Measurements from ENCODE around the gene ROPN1. TPM values are rescaled to one million over a fixed set of nuclear protein-coding genes. Genes with fewer than 3 reads are reported as not detected.
A peak's percentile ranks its signal among the peaks of the same experiment; 100 is the strongest.
"Not testable (repeated sequence)": the region's sequence is repeated elsewhere in the genome, so short reads cannot be mapped to it uniquely, and the experiment has no call there.

ROPN1 gene
- polyA plus RNA-seq, 6 donors from 2014 or later, result not detected

GRCh38 chr3:124019291-124019690 is 27.4 kb upstream of the ROPN1 start:
- no peak for DNase-seq
- Mint-ChIP-seq H3K9me3 (peaks cover 3 to 18% (median 8%) of the 10 kb centered on the region in 7 donors), H3K4me1 (no peaks in the 10 kb centered on the region), H3K27ac (no peak overlapping the region), H3K36me3 (peaks cover 0 to 7% of the 10 kb centered on the region in 2 donors), H3K4me3 (no peak overlapping the region), H3K27me3 (peaks cover 49 to 64% (median 57%) of the 10 kb centered on the region in 3 donors)
- no peak for ATAC-seq (ENCODE audit: low read depth in 2 of 2)

GRCh38 chr3:124017502-124017901 is 25.6 kb upstream of the ROPN1 start:
- DNase-seq; H3K4me3 Mint-ChIP-seq; H3K27ac Mint-ChIP-seq; H3K36me3 Mint-ChIP-seq; ATAC-seq (ENCODE audit: low read depth in 2 of 2); H3K4me1 Mint-ChIP-seq: not testable (repeated sequence)
- Mint-ChIP-seq H3K27me3 (peaks cover 45 to 60% (median 49%) of the 10 kb centered on the region in 3 donors), H3K9me3 (peaks cover 1 to 14% (median 4%) of the 10 kb centered on the region in 7 donors)

- H3K27ac Mint-ChIP-seq; ATAC-seq (ENCODE audit: low read depth in 2 of 2); H3K4me1 Mint-ChIP-seq; H3K4me3 Mint-ChIP-seq; H3K36me3 Mint-ChIP-seq; DNase-seq: not testable (repeated sequence)
- Mint-ChIP-seq H3K9me3 (peaks cover 1 to 14% (median 4%) of the 10 kb centered on the region in 7 donors), H3K27me3 (peaks cover 49 to 60% (median 50%) of the 10 kb centered on the region in 3 donors)
Measured at GRCh38 chr3:124016483-124016882, 24.6 kb upstream of the ROPN1 start.

- Mint-ChIP-seq H3K27ac (no peak overlapping the region), H3K27me3 (peaks cover 39 to 49% (median 48%) of the 10 kb centered on the region in 3 donors), H3K4me3 (no peak overlapping the region), H3K36me3 (peaks cover 0 to 9% of the 10 kb centered on the region in 2 donors), H3K9me3 (peaks cover 0 to 3% (median 0%) of the 10 kb centered on the region in 7 donors), H3K4me1 (no peaks in the 10 kb centered on the region)
- ATAC-seq (ENCODE audit: low read depth in 2 of 2) (no peak), DNase-seq (no peak)
Measured at GRCh38 chr3:124014366-124014942, 22.5 kb upstream of the ROPN1 start.

- H3K4me1 Mint-ChIP-seq; H3K36me3 Mint-ChIP-seq; ATAC-seq (ENCODE audit: low read depth in 2 of 2); H3K9me3 Mint-ChIP-seq; DNase-seq; H3K27ac Mint-ChIP-seq; H3K4me3 Mint-ChIP-seq: not testable (repeated sequence)
- peaks cover 31 to 50% (median 44%) of the 10 kb centered on the region in 3 donors for H3K27me3 Mint-ChIP-seq
Measured at GRCh38 chr3:124008321-124008720, 16.4 kb upstream of the ROPN1 start.

GRCh38 chr3:124007186-124007585 is 15.3 kb upstream of the ROPN1 start:
- ATAC-seq (ENCODE audit: low read depth in 2 of 2) (peak in 1 of 2 donors; percentile 28), DNase-seq (no peak)
- no peaks in the 10 kb centered on the region for H3K36me3 Mint-ChIP-seq
- H3K9me3 Mint-ChIP-seq, result no peaks in the 10 kb centered on the region
- no peak overlapping the region for H3K27ac Mint-ChIP-seq
- peaks cover 0 to 5% (median 0%) of the 10 kb centered on the region in 3 donors for H3K4me1 Mint-ChIP-seq
- peaks cover 32 to 56% (median 52%) of the 10 kb centered on the region in 3 donors for H3K27me3 Mint-ChIP-seq
- no peak overlapping the region for H3K4me3 Mint-ChIP-seq

- H3K4me1 Mint-ChIP-seq; H3K27ac Mint-ChIP-seq; ATAC-seq (ENCODE audit: low read depth in 2 of 2); DNase-seq; H3K4me3 Mint-ChIP-seq; H3K36me3 Mint-ChIP-seq: not testable (repeated sequence)
- peaks cover 0 to 13% (median 1%) of the 10 kb centered on the region in 7 donors for H3K9me3 Mint-ChIP-seq
- peaks cover 56 to 61% (median 60%) of the 10 kb centered on the region in 3 donors for H3K27me3 Mint-ChIP-seq
Measured at GRCh38 chr3:124002405-124003079, 10.6 kb upstream of the ROPN1 start.

- H3K36me3 Mint-ChIP-seq; H3K4me3 Mint-ChIP-seq; H3K27ac Mint-ChIP-seq; ATAC-seq (ENCODE audit: low read depth in 2 of 2); DNase-seq; H3K4me1 Mint-ChIP-seq: not testable (repeated sequence)
- Mint-ChIP-seq H3K27me3 (peaks cover 51 to 53% (median 52%) of the 10 kb centered on the region in 3 donors), H3K9me3 (peaks cover 0 to 25% (median 7%) of the 10 kb centered on the region in 7 donors)
Measured at GRCh38 chr3:124001366-124001765, 9.4 kb upstream of the ROPN1 start.

GRCh38 chr3:123997543-123997942 is 5.6 kb upstream of the ROPN1 start:
- Mint-ChIP-seq H3K9me3 (peaks cover 0 to 25% (median 7%) of the 10 kb centered on the region in 7 donors), H3K4me3 (no peak overlapping the region), H3K27me3 (peaks cover 19 to 39% (median 21%) of the 10 kb centered on the region in 3 donors), H3K36me3 (no peaks in the 10 kb centered on the region), H3K27ac (no peak overlapping the region), H3K4me1 (no peaks in the 10 kb centered on the region)
- DNase-seq, result no peak
- ATAC-seq (ENCODE audit: low read depth in 2 of 2), result no peak

- no peak for ATAC-seq (ENCODE audit: low read depth in 2 of 2)
- no peak overlapping the region for H3K4me3 Mint-ChIP-seq
Measured at GRCh38 chr3:123993818-123994217, 1.9 kb upstream of the ROPN1 start.

GRCh38 chr3:123986427-123986826 is 5.5 kb downstream of the ROPN1 start:
- DNase-seq, result no peak
- Mint-ChIP-seq H3K9me3 (peaks cover 0 to 2% (median 0%) of the 10 kb centered on the region in 7 donors), H3K4me1 (no peaks in the 10 kb centered on the region), H3K36me3 (no peaks in the 10 kb centered on the region), H3K4me3 (no peak overlapping the region), H3K27ac (no peak overlapping the region), H3K27me3 (peaks cover 46 to 59% (median 55%) of the 10 kb centered on the region in 3 donors)
- no peak for ATAC-seq (ENCODE audit: low read depth in 2 of 2)

More at GRCh38 chr3:123993818-123994217, 1.9 kb upstream of the ROPN1 start:
- DNase-seq, result no peak
- H3K27ac Mint-ChIP-seq, result no peak overlapping the region
- H3K4me1 Mint-ChIP-seq, result peaks cover 0 to 2% (median 0%) of the 10 kb centered on the region in 3 donors
- H3K9me3 Mint-ChIP-seq, result peaks cover 0 to 24% (median 8%) of the 10 kb centered on the region in 7 donors
- H3K27me3 Mint-ChIP-seq, result peaks cover 29 to 34% (median 32%) of the 10 kb centered on the region in 3 donors
- no peaks in the 10 kb centered on the region for H3K36me3 Mint-ChIP-seq

GRCh38 chr3:123984957-123985356 is 7.0 kb downstream of the ROPN1 start:
- Mint-ChIP-seq H3K27ac (no peak overlapping the region), H3K27me3 (peaks cover 42 to 61% (median 58%) of the 10 kb centered on the region in 3 donors), H3K36me3 (no peaks in the 10 kb centered on the region), H3K4me3 (no peak overlapping the region), H3K9me3 (peaks cover 0 to under 1% (median 0%) of the 10 kb centered on the region in 7 donors), H3K4me1 (peaks cover 0 to 4% (median 0%) of the 10 kb centered on the region in 3 donors)
- ATAC-seq (ENCODE audit: low read depth in 2 of 2), result no peak
- no peak for DNase-seq

GRCh38 chr3:123984350-123984749 is 7.6 kb downstream of the ROPN1 start:
- ATAC-seq (ENCODE audit: low read depth in 2 of 2), result no peak
- DNase-seq, result no peak
- Mint-ChIP-seq H3K27ac (no peak overlapping the region), H3K36me3 (no peaks in the 10 kb centered on the region), H3K4me1 (peaks cover 0 to 6% (median 0%) of the 10 kb centered on the region in 3 donors), H3K27me3 (peaks cover 40 to 57% (median 51%) of the 10 kb centered on the region in 3 donors), H3K9me3 (no peaks in the 10 kb centered on the region), H3K4me3 (no peak overlapping the region)

GRCh38 chr3:123981317-123981716 is 10.6 kb downstream of the ROPN1 start:
- H3K4me3 Mint-ChIP-seq; H3K9me3 Mint-ChIP-seq; H3K4me1 Mint-ChIP-seq; H3K27ac Mint-ChIP-seq; DNase-seq; H3K36me3 Mint-ChIP-seq; ATAC-seq (ENCODE audit: low read depth in 2 of 2): not testable (repeated sequence)
- H3K27me3 Mint-ChIP-seq, result peaks cover 29 to 40% (median 33%) of the 10 kb centered on the region in 3 donors

Measured in naive B cell (primary cell).